SU-DHL-6 (cell line): ENCODE data around the gene PTH1R.

Experiments used
- EZH2phosphoT487 ChIP-seq: fragments of 200-600 bp; sonication (generic), shearing (Covaris generic); conservative IDR thresholded peaks from 2 replicates; pipeline ENCODE4 v1.6.1; 2018; ENCODE audit warnings: mild to moderate bottlenecking, antibody characterized with exemption, low read length, moderate library complexity, mixed read lengths
- TF ChIP-seq, protein P1 (sequence below): fragments of 200-600 bp; sonication (generic); IDR thresholded peaks from one replicate; pipeline ENCODE4 v1.5.1; 2017; ENCODE audit warnings: antibody characterized with exemption, mild to moderate bottlenecking, low read length, moderate library complexity; ENCODE audit not compliant: insufficient read depth, poor library complexity, severe bottlenecking

DNA sequence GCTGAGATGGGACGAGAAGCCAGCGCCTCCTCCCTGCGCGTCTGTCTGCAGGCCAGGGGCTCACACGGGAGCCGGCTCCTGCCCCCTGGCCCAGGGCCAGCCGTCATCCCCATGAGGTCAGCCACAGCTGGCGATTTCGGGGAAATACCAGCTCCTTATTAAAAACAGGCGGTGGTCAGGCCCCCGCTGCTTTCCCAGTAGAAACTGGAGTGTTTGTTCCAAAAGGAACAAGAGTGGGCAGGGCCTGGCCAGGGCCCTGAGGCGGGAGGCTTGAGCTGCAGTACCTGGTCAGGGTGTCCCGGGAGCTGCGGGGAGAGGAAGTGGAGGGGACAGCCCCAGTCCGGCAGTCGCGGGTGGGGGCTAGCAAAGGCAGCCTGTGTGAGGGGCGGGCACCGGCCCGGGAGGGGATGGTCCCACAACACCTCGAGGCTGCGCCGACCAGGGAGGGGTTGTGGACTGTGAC, 32.1 kb upstream of the PTH1R start:
- TF ChIP-seq, protein P1, sequence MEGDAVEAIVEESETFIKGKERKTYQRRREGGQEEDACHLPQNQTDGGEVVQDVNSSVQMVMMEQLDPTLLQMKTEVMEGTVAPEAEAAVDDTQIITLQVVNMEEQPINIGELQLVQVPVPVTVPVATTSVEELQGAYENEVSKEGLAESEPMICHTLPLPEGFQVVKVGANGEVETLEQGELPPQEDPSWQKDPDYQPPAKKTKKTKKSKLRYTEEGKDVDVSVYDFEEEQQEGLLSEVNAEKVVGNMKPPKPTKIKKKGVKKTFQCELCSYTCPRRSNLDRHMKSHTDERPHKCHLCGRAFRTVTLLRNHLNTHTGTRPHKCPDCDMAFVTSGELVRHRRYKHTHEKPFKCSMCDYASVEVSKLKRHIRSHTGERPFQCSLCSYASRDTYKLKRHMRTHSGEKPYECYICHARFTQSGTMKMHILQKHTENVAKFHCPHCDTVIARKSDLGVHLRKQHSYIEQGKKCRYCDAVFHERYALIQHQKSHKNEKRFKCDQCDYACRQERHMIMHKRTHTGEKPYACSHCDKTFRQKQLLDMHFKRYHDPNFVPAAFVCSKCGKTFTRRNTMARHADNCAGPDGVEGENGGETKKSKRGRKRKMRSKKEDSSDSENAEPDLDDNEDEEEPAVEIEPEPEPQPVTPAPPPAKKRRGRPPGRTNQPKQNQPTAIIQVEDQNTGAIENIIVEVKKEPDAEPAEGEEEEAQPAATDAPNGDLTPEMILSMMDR = no peak
- no peak for TF ChIP-seq EZH2phosphoT487
